Measurements from ENCODE around the gene PRKCA. TPM values are rescaled to one million over a fixed set of nuclear protein-coding genes. Genes with fewer than 3 reads are reported as not detected.

The PRKCA gene
- total and polyA plus RNA-seq, 10 of the 15 experiments (the other 5 are each of a cell fraction or from before 2014, with no cell fraction given): 0.11 to 14.6 (median 0.72) TPM

DNA sequence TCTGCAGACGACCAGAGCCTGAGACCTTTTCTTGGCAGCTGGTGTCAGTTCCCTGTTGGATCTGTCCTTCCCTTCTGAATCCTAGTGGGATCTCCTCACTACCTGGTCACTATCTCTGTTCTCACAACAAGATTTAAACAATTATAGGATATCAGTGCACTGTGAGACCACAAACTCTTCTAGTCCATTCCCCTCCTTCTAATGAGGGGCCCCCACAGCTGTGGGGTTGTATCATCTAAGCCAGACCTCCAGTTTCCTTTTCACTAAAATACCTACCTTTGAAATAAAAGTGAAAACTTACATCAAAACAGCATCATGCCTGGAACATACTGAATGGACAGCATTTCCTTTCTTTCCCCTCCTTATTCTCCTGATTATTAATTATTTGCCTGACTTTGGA lies 233.2 kb downstream of the PRKCA start:
- intact Hi-C loops (cut with micrococcal nuclease; ENCODE audit: unreplicated experiment): no loop called here
- Histone ChIP-seq H3K4me1 (ENCODE audit: control insufficient read depth, insufficient read depth, low read length) (no peaks in the 10 kb centered on the region), H2AFZ (ENCODE audit: control insufficient read depth, low read depth, low read length) (no peak overlapping the region), H3K27ac (ENCODE audit: control insufficient read depth, insufficient read depth) (no peak overlapping the region), H3K36me3 (ENCODE audit: control insufficient read depth in 2 of 2, insufficient read depth in 2 of 2, low read length in 1 of 2) (no peaks in the 10 kb centered on the region), H3K9ac (ENCODE audit: control insufficient read depth, insufficient read depth, low read length) (no peak overlapping the region), H3K4me2 (ENCODE audit: control insufficient read depth, insufficient read depth) (no peak overlapping the region), H4K20me1 (ENCODE audit: control insufficient read depth, insufficient read depth) (no peaks in the 10 kb centered on the region), H3K4me3 (no peak overlapping the region), H3K9me3 (replicated peaks; ENCODE audit: control insufficient read depth, insufficient read depth, low read length) (no peaks in the 10 kb centered on the region), H3K79me2 (ENCODE audit: control insufficient read depth, insufficient read depth, low read length) (no peaks in the 10 kb centered on the region), H3K27me3 (replicated peaks in 1 of 2; ENCODE audit: control insufficient read depth in 2 of 2, insufficient read depth in 2 of 2, low read length in 1 of 2) (no peaks in the 10 kb centered on the region)
- TF ChIP-seq CBX3 (IDR thresholded peaks at IDR 0.05; ENCODE audit: borderline replicate concordance, low read depth): no peak
- TF ChIP-seq, protein P1, sequence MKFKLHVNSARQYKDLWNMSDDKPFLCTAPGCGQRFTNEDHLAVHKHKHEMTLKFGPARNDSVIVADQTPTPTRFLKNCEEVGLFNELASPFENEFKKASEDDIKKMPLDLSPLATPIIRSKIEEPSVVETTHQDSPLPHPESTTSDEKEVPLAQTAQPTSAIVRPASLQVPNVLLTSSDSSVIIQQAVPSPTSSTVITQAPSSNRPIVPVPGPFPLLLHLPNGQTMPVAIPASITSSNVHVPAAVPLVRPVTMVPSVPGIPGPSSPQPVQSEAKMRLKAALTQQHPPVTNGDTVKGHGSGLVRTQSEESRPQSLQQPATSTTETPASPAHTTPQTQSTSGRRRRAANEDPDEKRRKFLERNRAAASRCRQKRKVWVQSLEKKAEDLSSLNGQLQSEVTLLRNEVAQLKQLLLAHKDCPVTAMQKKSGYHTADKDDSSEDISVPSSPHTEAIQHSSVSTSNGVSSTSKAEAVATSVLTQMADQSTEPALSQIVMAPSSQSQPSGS (IDR thresholded peaks at IDR 0.05; ENCODE audit: low read length): no peak
- TF ChIP-seq, protein P2, sequence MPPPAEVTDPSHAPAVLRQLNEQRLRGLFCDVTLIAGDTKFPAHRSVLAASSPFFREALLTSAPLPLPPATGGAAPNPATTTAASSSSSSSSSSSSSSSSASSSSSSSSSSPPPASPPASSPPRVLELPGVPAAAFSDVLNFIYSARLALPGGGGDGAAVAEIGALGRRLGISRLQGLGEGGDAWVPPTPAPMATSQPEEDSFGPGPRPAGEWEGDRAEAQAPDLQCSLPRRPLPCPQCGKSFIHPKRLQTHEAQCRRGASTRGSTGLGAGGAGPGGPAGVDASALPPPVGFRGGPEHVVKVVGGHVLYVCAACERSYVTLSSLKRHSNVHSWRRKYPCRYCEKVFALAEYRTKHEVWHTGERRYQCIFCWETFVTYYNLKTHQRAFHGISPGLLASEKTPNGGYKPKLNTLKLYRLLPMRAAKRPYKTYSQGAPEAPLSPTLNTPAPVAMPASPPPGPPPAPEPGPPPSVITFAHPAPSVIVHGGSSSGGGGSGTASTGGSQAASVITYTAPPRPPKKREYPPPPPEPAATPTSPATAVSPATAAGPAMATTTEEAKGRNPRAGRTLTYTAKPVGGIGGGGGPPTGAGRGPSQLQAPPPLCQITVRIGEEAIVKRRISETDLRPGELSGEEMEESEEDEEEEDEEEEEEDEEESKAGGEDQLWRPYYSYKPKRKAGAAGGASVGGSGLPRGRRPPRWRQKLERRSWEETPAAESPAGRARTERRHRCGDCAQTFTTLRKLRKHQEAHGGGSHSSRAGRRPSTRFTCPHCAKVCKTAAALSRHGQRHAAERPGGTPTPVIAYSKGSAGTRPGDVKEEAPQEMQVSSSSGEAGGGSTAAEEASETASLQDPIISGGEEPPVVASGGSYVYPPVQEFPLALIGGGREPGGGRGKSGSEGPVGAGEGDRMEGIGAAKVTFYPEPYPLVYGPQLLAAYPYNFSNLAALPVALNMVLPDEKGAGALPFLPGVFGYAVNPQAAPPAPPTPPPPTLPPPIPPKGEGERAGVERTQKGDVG (CRISPR knock-in tag; IDR thresholded peaks at IDR 0.05): no peak
- TF ChIP-seq CREB1 (IDR thresholded peaks at IDR 0.05; ENCODE audit: low read depth): no peak
- no peak for TF ChIP-seq TCF12 (IDR thresholded peaks at IDR 0.05; ENCODE audit: low read depth, low read length)
- POLR2A ChIA-PET: no interaction called here
- no TSS peak for BruUV-seq (replicated peaks)
- in situ Hi-C loops (cut with MboI): no loop called here
- CTCF ChIA-PET: interaction anchor here (1.0 to 3.0 kb wide), 2 partner anchors 13 to 31 kb away, joined by 3 to 12 read pairs; no protein-coding TSS in a partner anchor
- SMC1A ChIA-PET (ENCODE audit: uncharacterized antibody, unreplicated experiment): interaction anchor here (1.1 to 1.7 kb wide), 4 partner anchors 9 to 61 kb away, joined by 3 to 4 read pairs (median 3); no protein-coding TSS in a partner anchor
- ATAC-seq: peak; percentile 22; the same call in 2 of the 3 replicates
- WGBS (ENCODE audit: insufficient coverage, insufficient replicate concordance, low lambda C conversion rate, missing lambda C conversion rate): 0% methylated on average over 1 of the region's 1 CpG
- FAIRE-seq: no peak
- RAD21 ChIA-PET (ENCODE audit: unreplicated experiment): no interaction called here
- no peak for DNase-seq (ENCODE audit: low read depth, low spot score)

Measured in GM12878 (cell line).